GM12878 (cell line): ENCODE measurements around the gene ST8SIA1. TPM values are rescaled to one million over a fixed set of nuclear protein-coding genes. Genes with fewer than 3 reads are reported as not detected.

Experiments used
- GATAD2B ChIP-seq: fragments of 450-650 bp; conservative IDR thresholded peaks from 2 replicates; pipeline ENCODE4 v1.6.1; 2017; ENCODE audit warnings: low read depth, mild to moderate bottlenecking, moderate library complexity
- NBN ChIP-seq: fragments of 450-650 bp; IDR thresholded peaks from 2 replicates; pipeline ENCODE4 v1.6.1; 2016
- POLR2A ChIP-seq: IDR thresholded peaks from 2 replicates; pipeline ENCODE4 v1.6.1; 2011; ENCODE audit warnings: low read depth, mild to moderate bottlenecking, low read length
- RBBP5 ChIP-seq: fragments of 200-600 bp; sonication (generic); conservative IDR thresholded peaks from 2 replicates; pipeline ENCODE4 v1.6.1; 2016
- SIN3A ChIP-seq: IDR thresholded peaks from 2 replicates; pipeline ENCODE4 v1.6.1; 2012; ENCODE audit warnings: low read depth, low read length, improper control_type of control experiment
- SMARCA5 ChIP-seq: fragments of 450-650 bp; IDR thresholded peaks from 2 replicates; pipeline ENCODE4 v1.6.1; 2017; ENCODE audit warnings: mild to moderate bottlenecking
- STAT3 ChIP-seq: IDR thresholded peaks from 2 replicates; pipeline ENCODE4 v1.6.1; 2011; ENCODE audit warnings: low read depth, low read length, improper control_type of control experiment
- WRNIP1 ChIP-seq: IDR thresholded peaks from 2 replicates; pipeline ENCODE4 v1.6.1; 2011; ENCODE audit warnings: low read depth, low read length, improper control_type of control experiment, borderline replicate concordance
- ZNF207 ChIP-seq: fragments of 450-650 bp; IDR thresholded peaks from 2 replicates; pipeline ENCODE4 v1.6.1; 2014; ENCODE audit warnings: antibody characterized with exemption, mild to moderate bottlenecking, borderline replicate concordance
- polyA plus RNA-seq, 11 experiments: library from polyadenylated mRNA; depleted of rRNA in 4 of 11; unstranded in 6 of 11; stranded (reverse) in 5 of 11; fragments of >200 nt; fragmentation: Nextera tagmentation in 4 of 11; fragmentation: Illumina TruSeq in 1 of 11; extraction: Ambion mirVana in 4 of 11; extraction: Trizol in 1 of 11; gene quantifications; 1 replicate in 1 of 11; 2 replicates in 10 of 11; pipeline versions ENCODE4 v1.2.1 to v1.2.3, GENCODE V29; 2011 to 2016; ENCODE audit warnings: inconsistent platforms in 2 of 11, missing spikeins in 2 of 11, low read depth in 1 of 11
- total RNA-seq, 4 experiments: library from RNA; depleted of rRNA in 3 of 4; stranded (reverse); fragments of >200 nt in 3 of 4; fragmentation: Illumina TruSeq in 1 of 4; extraction: Trizol in 1 of 4; gene quantifications; 2 replicates each; pipeline versions ENCODE4 v1.2.1 to v1.2.3, GENCODE V29; 2013 to 2021
- TF ChIP-seq, protein P1 (sequence below): fragments of 450-650 bp; IDR thresholded peaks from 2 replicates; pipeline ENCODE4 v1.6.1; 2017; ENCODE audit warnings: mild to moderate bottlenecking, moderate library complexity
- TF ChIP-seq, protein P2 (sequence below): fragments of 450-650 bp; IDR thresholded peaks from 2 replicates; pipeline ENCODE4 v1.6.1; 2016; ENCODE audit warnings: mild to moderate bottlenecking

Gene ST8SIA1
- total and polyA plus RNA-seq, 10 of the 15 experiments (the other 5 are each of a cell fraction or from before 2014, with no cell fraction given): 0.23 to 0.35 (median 0.23) TPM; not detected in 7

GRCh38 chr12:22250762-22251161 lies 83.7 kb downstream of the ST8SIA1 start (continued):
- TF ChIP-seq, protein P1, sequence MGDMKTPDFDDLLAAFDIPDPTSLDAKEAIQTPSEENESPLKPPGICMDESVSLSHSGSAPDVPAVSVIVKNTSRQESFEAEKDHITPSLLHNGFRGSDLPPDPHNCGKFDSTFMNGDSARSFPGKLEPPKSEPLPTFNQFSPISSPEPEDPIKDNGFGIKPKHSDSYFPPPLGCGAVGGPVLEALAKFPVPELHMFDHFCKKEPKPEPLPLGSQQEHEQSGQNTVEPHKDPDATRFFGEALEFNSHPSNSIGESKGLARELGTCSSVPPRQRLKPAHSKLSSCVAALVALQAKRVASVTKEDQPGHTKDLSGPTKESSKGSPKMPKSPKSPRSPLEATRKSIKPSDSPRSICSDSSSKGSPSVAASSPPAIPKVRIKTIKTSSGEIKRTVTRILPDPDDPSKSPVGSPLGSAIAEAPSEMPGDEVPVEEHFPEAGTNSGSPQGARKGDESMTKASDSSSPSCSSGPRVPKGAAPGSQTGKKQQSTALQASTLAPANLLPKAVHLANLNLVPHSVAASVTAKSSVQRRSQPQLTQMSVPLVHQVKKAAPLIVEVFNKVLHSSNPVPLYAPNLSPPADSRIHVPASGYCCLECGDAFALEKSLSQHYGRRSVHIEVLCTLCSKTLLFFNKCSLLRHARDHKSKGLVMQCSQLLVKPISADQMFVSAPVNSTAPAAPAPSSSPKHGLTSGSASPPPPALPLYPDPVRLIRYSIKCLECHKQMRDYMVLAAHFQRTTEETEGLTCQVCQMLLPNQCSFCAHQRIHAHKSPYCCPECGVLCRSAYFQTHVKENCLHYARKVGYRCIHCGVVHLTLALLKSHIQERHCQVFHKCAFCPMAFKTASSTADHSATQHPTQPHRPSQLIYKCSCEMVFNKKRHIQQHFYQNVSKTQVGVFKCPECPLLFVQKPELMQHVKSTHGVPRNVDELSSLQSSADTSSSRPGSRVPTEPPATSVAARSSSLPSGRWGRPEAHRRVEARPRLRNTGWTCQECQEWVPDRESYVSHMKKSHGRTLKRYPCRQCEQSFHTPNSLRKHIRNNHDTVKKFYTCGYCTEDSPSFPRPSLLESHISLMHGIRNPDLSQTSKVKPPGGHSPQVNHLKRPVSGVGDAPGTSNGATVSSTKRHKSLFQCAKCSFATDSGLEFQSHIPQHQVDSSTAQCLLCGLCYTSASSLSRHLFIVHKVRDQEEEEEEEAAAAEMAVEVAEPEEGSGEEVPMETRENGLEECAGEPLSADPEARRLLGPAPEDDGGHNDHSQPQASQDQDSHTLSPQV: no peak
- TF ChIP-seq ZNF207 (no peak), GATAD2B (no peak), SIN3A (no peak), SMARCA5 (no peak), WRNIP1 (no peak), NBN (no peak), STAT3 (no peak), RBBP5 (no peak), POLR2A (no peak)
- TF ChIP-seq, protein P2, sequence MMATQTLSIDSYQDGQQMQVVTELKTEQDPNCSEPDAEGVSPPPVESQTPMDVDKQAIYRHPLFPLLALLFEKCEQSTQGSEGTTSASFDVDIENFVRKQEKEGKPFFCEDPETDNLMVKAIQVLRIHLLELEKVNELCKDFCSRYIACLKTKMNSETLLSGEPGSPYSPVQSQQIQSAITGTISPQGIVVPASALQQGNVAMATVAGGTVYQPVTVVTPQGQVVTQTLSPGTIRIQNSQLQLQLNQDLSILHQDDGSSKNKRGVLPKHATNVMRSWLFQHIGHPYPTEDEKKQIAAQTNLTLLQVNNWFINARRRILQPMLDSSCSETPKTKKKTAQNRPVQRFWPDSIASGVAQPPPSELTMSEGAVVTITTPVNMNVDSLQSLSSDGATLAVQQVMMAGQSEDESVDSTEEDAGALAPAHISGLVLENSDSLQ: no peak
